ENCODE data around the gene PDE2A. TPM values are rescaled to one million over a fixed set of nuclear protein-coding genes. Genes with fewer than 3 reads are reported as not detected.

PDE2A gene
- total and polyA plus RNA-seq, 10 of the 15 experiments (the other 5 are each of a cell fraction or from before 2014, with no cell fraction given): 0.06 to 0.15 (median 0.11) TPM; not detected in 6

DNA sequence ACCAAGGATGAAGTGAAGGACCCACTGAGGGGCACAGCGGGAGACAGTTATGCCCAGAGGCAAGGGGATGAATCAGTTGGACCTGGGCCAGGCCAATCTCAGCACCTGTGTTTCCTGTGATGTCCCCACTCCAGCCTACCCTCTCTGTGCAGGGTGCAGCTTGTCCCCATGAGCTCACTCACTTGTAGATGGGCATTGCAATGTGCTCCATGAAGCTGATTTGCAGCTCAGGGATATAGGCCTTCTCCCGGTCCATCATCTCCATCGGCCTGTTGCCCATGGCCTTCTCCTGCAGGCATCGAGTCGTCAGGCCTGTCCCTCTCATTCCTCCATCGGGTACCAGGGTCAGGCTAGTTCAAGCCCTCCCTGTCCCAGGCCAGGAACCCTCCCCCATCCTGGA, 96.2 kb downstream of the PDE2A start:
- Histone ChIP-seq H3K4me1 (ENCODE audit: control insufficient read depth, insufficient read depth, low read length) (no peaks in the 10 kb centered on the region), H4K20me1 (ENCODE audit: control insufficient read depth, insufficient read depth) (0 out of 2 replicates have a peak, but pooled peaks cover 2% of the 10 kb centered on the region), H3K27ac (ENCODE audit: control insufficient read depth, insufficient read depth) (no peak overlapping the region), H3K9me3 (replicated peaks; ENCODE audit: control insufficient read depth, insufficient read depth, low read length) (no peaks in the 10 kb centered on the region), H3K36me3 (ENCODE audit: control insufficient read depth in 2 of 2, insufficient read depth in 2 of 2, low read length in 1 of 2) (no peaks in the 10 kb centered on the region), H3K4me3 (no peak overlapping the region), H2AFZ (ENCODE audit: control insufficient read depth, low read depth, low read length) (no peak overlapping the region), H3K4me2 (ENCODE audit: control insufficient read depth, insufficient read depth) (no peak overlapping the region), H3K9ac (ENCODE audit: control insufficient read depth, insufficient read depth, low read length) (no peak overlapping the region), H3K27me3 (replicated peaks in 1 of 2; ENCODE audit: control insufficient read depth in 2 of 2, insufficient read depth in 2 of 2, low read length in 1 of 2) (peaks cover 3% of the 10 kb centered on the region in 2 experiments; a peak in 3 of 4 replicates), H3K79me2 (ENCODE audit: control insufficient read depth, insufficient read depth, low read length) (no peaks in the 10 kb centered on the region)
- no peak for TF ChIP-seq BRCA1 (IDR thresholded peaks at IDR 0.05; ENCODE audit: low read depth, low read length)
- DNase-seq (ENCODE audit: low read depth, low spot score) (no peak), FAIRE-seq (no peak), ATAC-seq (no peak)
- 44% methylated on average over 6 of the region's 6 CpGs for WGBS (ENCODE audit: insufficient coverage, insufficient replicate concordance, low lambda C conversion rate, missing lambda C conversion rate)
- ChIA-PET CTCF (interaction anchor here (0.6 to 1.7 kb wide), 2 partner anchors 9 to 107 kb away, joined by 3 to 7 read pairs; no protein-coding TSS in a partner anchor), SMC1A (ENCODE audit: uncharacterized antibody, unreplicated experiment) (no interaction called here), POLR2A (no interaction called here), RAD21 (ENCODE audit: unreplicated experiment) (no interaction called here)
- intact Hi-C loops (cut with micrococcal nuclease; ENCODE audit: unreplicated experiment): no loop called here
- no TSS peak for BruUV-seq (replicated peaks)
- in situ Hi-C loops (cut with MboI): loop anchor here (10.0 kb wide), 1 partner anchor 103 kb away; no protein-coding TSS in a partner anchor

DNA sequence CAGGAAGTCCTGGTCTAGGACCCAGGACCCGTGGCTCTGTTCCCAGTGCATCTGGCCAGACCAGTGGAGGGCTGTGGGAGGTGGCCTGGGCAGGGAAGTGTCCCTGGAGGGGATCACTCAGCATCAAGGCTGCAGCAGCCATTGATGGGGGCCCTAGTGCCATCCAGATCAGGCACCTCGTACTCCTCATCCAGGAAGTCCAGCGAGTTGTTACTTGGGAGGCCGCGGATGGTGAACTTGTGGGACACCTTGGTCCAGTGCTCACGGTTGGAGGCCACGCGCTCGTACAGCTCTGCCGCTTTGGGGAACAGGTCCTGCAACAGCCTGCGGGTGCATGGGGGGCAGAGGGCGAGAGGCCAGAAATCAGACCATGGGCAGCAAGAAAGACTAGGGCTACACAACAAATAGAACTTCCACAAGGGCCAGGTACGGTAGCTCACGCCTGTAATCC, 96.9 kb downstream of the PDE2A start:
- POLR2A ChIA-PET: no interaction called here
- RAD21 ChIA-PET (ENCODE audit: unreplicated experiment): no interaction called here
- 59% methylated on average over 14 of the region's 14 CpGs for WGBS (ENCODE audit: insufficient coverage, insufficient replicate concordance, low lambda C conversion rate, missing lambda C conversion rate)
- DNase-seq (ENCODE audit: low read depth, low spot score): no peak
- CTCF ChIA-PET: interaction anchor here (1.2 to 1.7 kb wide), 2 partner anchors 78 to 106 kb away, joined by 3 to 7 read pairs; no protein-coding TSS in a partner anchor
- H3K4me2 ChIP-seq (ENCODE audit: control insufficient read depth, insufficient read depth): no peak overlapping the region
- SMC1A ChIA-PET (ENCODE audit: uncharacterized antibody, unreplicated experiment): no interaction called here
- 0 out of 2 replicates have a peak, but pooled peaks cover 2% of the 10 kb centered on the region for H4K20me1 ChIP-seq (ENCODE audit: control insufficient read depth, insufficient read depth)
- no peaks in the 10 kb centered on the region for H3K9me3 ChIP-seq (replicated peaks; ENCODE audit: control insufficient read depth, insufficient read depth, low read length)
- H3K27ac ChIP-seq (ENCODE audit: control insufficient read depth, insufficient read depth): no peak overlapping the region
- intact Hi-C loops (cut with micrococcal nuclease; ENCODE audit: unreplicated experiment): no loop called here
- no peak overlapping the region for H3K9ac ChIP-seq (ENCODE audit: control insufficient read depth, insufficient read depth, low read length)
- no peaks in the 10 kb centered on the region for H3K4me1 ChIP-seq (ENCODE audit: control insufficient read depth, insufficient read depth, low read length)
- no peak for ATAC-seq
- H2AFZ ChIP-seq (ENCODE audit: control insufficient read depth, low read depth, low read length): no peak overlapping the region
- peaks cover 3% of the 10 kb centered on the region in 2 experiments; a peak in 3 of 4 replicates for H3K27me3 ChIP-seq (replicated peaks in 1 of 2; ENCODE audit: control insufficient read depth in 2 of 2, insufficient read depth in 2 of 2, low read length in 1 of 2)
- BruUV-seq (replicated peaks): no TSS peak
- no peaks in the 10 kb centered on the region for H3K36me3 ChIP-seq (ENCODE audit: control insufficient read depth in 2 of 2, insufficient read depth in 2 of 2, low read length in 1 of 2)
- H3K4me3 ChIP-seq: no peak overlapping the region
- no peaks in the 10 kb centered on the region for H3K79me2 ChIP-seq (ENCODE audit: control insufficient read depth, insufficient read depth, low read length)
- in situ Hi-C loops (cut with MboI): loop anchor here (10.0 kb wide), 1 partner anchor 102 kb away; no protein-coding TSS in a partner anchor
- FAIRE-seq: no peak
- TF ChIP-seq CHD4 (IDR thresholded peaks at IDR 0.05): no peak
- TF ChIP-seq, protein P1, sequence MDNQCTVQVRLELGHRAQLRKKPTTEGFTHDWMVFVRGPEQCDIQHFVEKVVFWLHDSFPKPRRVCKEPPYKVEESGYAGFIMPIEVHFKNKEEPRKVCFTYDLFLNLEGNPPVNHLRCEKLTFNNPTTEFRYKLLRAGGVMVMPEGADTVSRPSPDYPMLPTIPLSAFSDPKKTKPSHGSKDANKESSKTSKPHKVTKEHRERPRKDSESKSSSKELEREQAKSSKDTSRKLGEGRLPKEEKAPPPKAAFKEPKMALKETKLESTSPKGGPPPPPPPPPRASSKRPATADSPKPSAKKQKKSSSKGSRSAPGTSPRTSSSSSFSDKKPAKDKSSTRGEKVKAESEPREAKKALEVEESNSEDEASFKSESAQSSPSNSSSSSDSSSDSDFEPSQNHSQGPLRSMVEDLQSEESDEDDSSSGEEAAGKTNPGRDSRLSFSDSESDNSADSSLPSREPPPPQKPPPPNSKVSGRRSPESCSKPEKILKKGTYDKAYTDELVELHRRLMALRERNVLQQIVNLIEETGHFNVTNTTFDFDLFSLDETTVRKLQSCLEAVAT (IDR thresholded peaks at IDR 0.05): no peak
- no peak for TF ChIP-seq NRF1 (conservative IDR thresholded peaks at IDR 0.05; ENCODE audit: low read depth, low read length)
- TF ChIP-seq, protein P2, sequence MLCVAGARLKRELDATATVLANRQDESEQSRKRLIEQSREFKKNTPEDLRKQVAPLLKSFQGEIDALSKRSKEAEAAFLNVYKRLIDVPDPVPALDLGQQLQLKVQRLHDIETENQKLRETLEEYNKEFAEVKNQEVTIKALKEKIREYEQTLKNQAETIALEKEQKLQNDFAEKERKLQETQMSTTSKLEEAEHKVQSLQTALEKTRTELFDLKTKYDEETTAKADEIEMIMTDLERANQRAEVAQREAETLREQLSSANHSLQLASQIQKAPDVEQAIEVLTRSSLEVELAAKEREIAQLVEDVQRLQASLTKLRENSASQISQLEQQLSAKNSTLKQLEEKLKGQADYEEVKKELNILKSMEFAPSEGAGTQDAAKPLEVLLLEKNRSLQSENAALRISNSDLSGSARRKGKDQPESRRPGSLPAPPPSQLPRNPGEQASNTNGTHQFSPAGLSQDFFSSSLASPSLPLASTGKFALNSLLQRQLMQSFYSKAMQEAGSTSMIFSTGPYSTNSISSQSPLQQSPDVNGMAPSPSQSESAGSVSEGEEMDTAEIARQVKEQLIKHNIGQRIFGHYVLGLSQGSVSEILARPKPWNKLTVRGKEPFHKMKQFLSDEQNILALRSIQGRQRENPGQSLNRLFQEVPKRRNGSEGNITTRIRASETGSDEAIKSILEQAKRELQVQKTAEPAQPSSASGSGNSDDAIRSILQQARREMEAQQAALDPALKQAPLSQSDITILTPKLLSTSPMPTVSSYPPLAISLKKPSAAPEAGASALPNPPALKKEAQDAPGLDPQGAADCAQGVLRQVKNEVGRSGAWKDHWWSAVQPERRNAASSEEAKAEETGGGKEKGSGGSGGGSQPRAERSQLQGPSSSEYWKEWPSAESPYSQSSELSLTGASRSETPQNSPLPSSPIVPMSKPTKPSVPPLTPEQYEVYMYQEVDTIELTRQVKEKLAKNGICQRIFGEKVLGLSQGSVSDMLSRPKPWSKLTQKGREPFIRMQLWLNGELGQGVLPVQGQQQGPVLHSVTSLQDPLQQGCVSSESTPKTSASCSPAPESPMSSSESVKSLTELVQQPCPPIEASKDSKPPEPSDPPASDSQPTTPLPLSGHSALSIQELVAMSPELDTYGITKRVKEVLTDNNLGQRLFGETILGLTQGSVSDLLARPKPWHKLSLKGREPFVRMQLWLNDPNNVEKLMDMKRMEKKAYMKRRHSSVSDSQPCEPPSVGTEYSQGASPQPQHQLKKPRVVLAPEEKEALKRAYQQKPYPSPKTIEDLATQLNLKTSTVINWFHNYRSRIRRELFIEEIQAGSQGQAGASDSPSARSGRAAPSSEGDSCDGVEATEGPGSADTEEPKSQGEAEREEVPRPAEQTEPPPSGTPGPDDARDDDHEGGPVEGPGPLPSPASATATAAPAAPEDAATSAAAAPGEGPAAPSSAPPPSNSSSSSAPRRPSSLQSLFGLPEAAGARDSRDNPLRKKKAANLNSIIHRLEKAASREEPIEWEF (IDR thresholded peaks at IDR 0.05; ENCODE audit: insufficient replicate concordance, low read depth, low read length): no peak
- no peak for TF ChIP-seq FOXM1 (IDR thresholded peaks at IDR 0.05; ENCODE audit: low read depth, low read length)
